Brain microvascular endothelial cell (primary cell): ENCODE measurements around the gene GGTA1.
A peak's percentile ranks its signal among the peaks of the same experiment; 100 is the strongest.

ENCODE experiments used
- DNase-seq: peaks from one replicate; pipeline ENCODE4 v3.0.0-alpha.2; 2020
- H3K27ac ChIP-seq: fragments of 250-450 bp; sonication (Bioruptor Pico); 2 replicates; pipeline ENCODE4 v1.5.1; 2020; ENCODE audit warnings: mild to moderate bottlenecking, moderate library complexity
- H3K27me3 ChIP-seq: fragments of 250-450 bp; sonication (Bioruptor Pico); replicated peaks from 2 replicates; pipeline ENCODE4 v1.5.1; 2020; ENCODE audit warnings: mild to moderate bottlenecking
- H3K36me3 ChIP-seq: fragments of 250-450 bp; sonication (Bioruptor Pico); replicated peaks from 2 replicates; pipeline ENCODE4 v1.5.1; 2020; ENCODE audit warnings: mild to moderate bottlenecking
- H3K4me3 ChIP-seq: 2 replicates; pipeline ENCODE4 v1.5.1; 2011; ENCODE audit warnings: low read depth, mild to moderate bottlenecking, control low read depth, low read length, moderate library complexity
- CTCF ChIP-seq: IDR thresholded peaks from 2 replicates; pipeline ENCODE4 v1.5.1; 2011; ENCODE audit warnings: low read depth, mild to moderate bottlenecking, moderate library complexity, low read length, control low read depth, inconsistent platforms; ENCODE audit errors: missing control alignments
- in situ Hi-C: cut with HindIII; loops from 2 replicates; pipeline ENCODE4 v1.10.0; 2017; ENCODE audit warnings: low sequenced_read_pairs, low pct_ligation_motif_present

GGTA1 gene

GRCh38 chr9:121434969-121435368 is 64.7 kb downstream of the GGTA1 start:
- no peak overlapping the region for H3K27ac ChIP-seq
- H3K27me3 ChIP-seq, result peaks cover 2% of the 10 kb centered on the region
- no peak for TF ChIP-seq CTCF
- in situ Hi-C loops, result no loop called here
- DNase-seq, result peak; percentile 64
- no peak overlapping the region for H3K4me3 ChIP-seq
- no peaks in the 10 kb centered on the region for H3K36me3 ChIP-seq

DNA sequence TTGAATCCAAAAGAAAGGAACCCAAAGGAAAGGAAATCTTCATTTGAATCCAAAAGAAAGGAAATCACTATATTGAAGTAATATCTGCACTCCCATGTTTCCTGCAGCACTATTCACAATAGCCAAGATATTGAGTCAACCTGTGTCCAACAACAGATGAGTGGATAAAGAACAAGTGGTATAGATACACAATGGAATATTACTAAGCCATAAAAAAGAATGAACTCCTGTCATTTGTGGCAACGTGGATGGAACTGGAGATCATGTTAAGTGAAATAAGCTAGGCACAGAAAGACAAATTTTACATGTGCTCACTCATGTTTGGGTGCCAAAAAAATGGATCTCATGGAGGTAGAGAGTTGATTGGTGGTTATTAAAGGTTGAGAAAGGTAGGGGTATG is 71.7 kb downstream of the GGTA1 start:
- no peaks in the 10 kb centered on the region for H3K36me3 ChIP-seq
- in situ Hi-C loops, result no loop called here
- H3K4me3 ChIP-seq, result no peak overlapping the region
- no peaks in the 10 kb centered on the region for H3K27me3 ChIP-seq
- H3K27ac ChIP-seq, result no peak overlapping the region
- no peak for DNase-seq
- TF ChIP-seq CTCF, result no peak

DNA sequence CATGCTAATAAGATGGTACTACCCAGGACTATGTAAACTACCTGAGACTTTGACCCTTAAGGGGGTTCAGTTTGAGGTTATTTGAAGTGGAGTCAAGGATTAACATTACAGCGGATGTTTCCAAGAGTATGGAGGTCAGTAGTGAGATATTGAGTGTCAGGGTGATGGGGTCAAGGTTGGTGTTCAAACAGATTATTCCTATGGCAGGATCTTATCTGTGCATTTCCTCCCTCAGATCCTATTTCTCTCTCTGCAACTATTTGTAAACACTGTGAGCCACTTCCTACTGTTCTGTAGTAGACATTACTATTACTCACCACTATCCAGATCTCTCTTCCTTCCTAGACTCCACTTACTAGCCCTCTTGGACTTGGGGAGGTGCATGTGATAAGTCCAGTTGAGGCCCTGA is 75.6 kb downstream of the GGTA1 start:
- Histone ChIP-seq H3K36me3 (no peaks in the 10 kb centered on the region), H3K4me3 (no peak overlapping the region), H3K27me3 (no peaks in the 10 kb centered on the region), H3K27ac (no peak overlapping the region)
- DNase-seq, result no peak
- in situ Hi-C loops, result no loop called here
- TF ChIP-seq CTCF, result no peak

DNA sequence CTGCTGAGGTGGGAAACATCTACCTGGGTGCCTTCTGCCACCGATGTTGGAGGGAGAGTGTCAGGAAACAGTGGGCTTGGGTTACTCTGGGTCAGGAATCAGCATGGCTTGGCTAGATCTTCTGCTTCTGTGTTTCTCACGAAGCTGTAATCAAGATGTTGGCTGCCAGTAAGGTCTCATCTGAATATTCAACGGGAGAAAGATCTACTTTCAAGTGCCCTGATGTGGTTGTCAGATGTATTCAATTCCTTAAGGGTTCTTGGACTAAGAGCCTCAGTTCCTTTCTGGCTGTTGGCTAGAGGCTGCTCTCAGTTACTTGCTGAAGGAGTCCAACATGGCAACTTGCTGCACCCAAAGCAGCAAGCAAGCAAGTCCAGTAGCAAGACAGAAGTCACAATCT is 87.7 kb downstream of the GGTA1 start:
- no peak for TF ChIP-seq CTCF
- Histone ChIP-seq H3K27me3 (peaks cover 2% of the 10 kb centered on the region), H3K27ac (no peak overlapping the region), H3K36me3 (no peaks in the 10 kb centered on the region), H3K4me3 (no peak overlapping the region)
- DNase-seq, result no peak
- in situ Hi-C loops, result no loop called here

- no peak for TF ChIP-seq CTCF
- in situ Hi-C loops, result no loop called here
- H3K4me3 ChIP-seq, result no peak overlapping the region
Measured at GRCh38 chr9:121405899-121406298, 93.7 kb downstream of the GGTA1 start.

More at GRCh38 chr9:121405899-121406298, 93.7 kb downstream of the GGTA1 start:
- Histone ChIP-seq H3K27ac (no peak overlapping the region), H3K36me3 (no peaks in the 10 kb centered on the region), H3K27me3 (peaks cover 2% of the 10 kb centered on the region)
- no peak for DNase-seq
